Karpas-422 (cell line): ENCODE data around the gene HAAO. TPM values are rescaled to one million over a fixed set of nuclear protein-coding genes. Genes with fewer than 3 reads are reported as not detected.

Source experiments
- DNase-seq: peaks from one replicate; pipeline ENCODE4 v3.0.0-alpha.2; 2015
- H2AFZ ChIP-seq: fragments of 200-600 bp; sonication (generic); 2 replicates; pipeline ENCODE4 v1.6.1; 2014; ENCODE audit warnings: antibody characterized with exemption, low read length, mixed read lengths
- H3K27ac ChIP-seq: fragments of 200-600 bp; sonication (generic); 2 replicates; pipeline ENCODE4 v1.5.1; 2014; ENCODE audit warnings: mild to moderate bottlenecking, low read length, moderate library complexity
- H3K27me3 ChIP-seq: fragments of 200-600 bp; sonication (generic); 2 replicates; pipeline ENCODE4 v1.6.1; 2014; ENCODE audit warnings: low read length, mixed read lengths
- H3K36me3 ChIP-seq: fragments of 200-600 bp; sonication (generic); 2 replicates; pipeline ENCODE4 v1.6.1; 2014; ENCODE audit warnings: low read length, mixed read lengths; ENCODE audit not compliant: insufficient read depth
- H3K4me1 ChIP-seq: fragments of 200-600 bp; sonication (generic); 2 replicates; pipeline ENCODE4 v1.6.1; 2014; ENCODE audit warnings: mild to moderate bottlenecking, low read length, mixed read lengths
- H3K4me2 ChIP-seq: fragments of 200-600 bp; sonication (generic); 2 replicates; pipeline ENCODE4 v1.6.1; 2014; ENCODE audit warnings: low read length, low read depth, mild to moderate bottlenecking; ENCODE audit not compliant: poor library complexity, severe bottlenecking
- H3K4me3 ChIP-seq: fragments of 200-600 bp; sonication (generic); 2 replicates; pipeline ENCODE4 v1.5.1; 2014; ENCODE audit warnings: mild to moderate bottlenecking, antibody characterized with exemption, low read length, mixed read lengths
- H3K79me2 ChIP-seq: fragments of 200-600 bp; sonication (generic); 2 replicates; pipeline ENCODE4 v1.6.1; 2014; ENCODE audit warnings: mild to moderate bottlenecking, low read length, mixed read lengths
- H3K9ac ChIP-seq: fragments of 200-600 bp; sonication (generic); 2 replicates; pipeline ENCODE4 v1.6.0; 2014; ENCODE audit warnings: low read length
- H3K9me2 ChIP-seq: fragments of 200-600 bp; sonication (generic), shearing (Covaris generic); replicated peaks from 2 replicates; pipeline ENCODE4 v1.6.0; 2014; ENCODE audit warnings: mild to moderate bottlenecking, low read length, moderate library complexity; ENCODE audit not compliant: insufficient read depth
- H3K9me3 ChIP-seq: fragments of 300-700, 200-600 bp; sonication (generic); 2 replicates; pipeline ENCODE4 v1.6.1; 2014; ENCODE audit warnings: low read length, mixed read lengths
- H4K20me1 ChIP-seq: fragments of 200-600 bp; sonication (generic); 2 replicates; pipeline ENCODE4 v1.6.1; 2014; ENCODE audit warnings: mild to moderate bottlenecking, antibody characterized with exemption, low read length, low read depth; ENCODE audit not compliant: insufficient read depth
- total RNA-seq: library from RNA; depleted of rRNA; stranded (reverse); fragments of >200 nt; shearing (Covaris generic); gene quantifications from 2 replicates; pipeline ENCODE4 v1.2.3, GENCODE V29; 2014; ENCODE audit warnings: low replicate concordance

The HAAO gene
- total RNA-seq, 1 experiment from 2014 or later: not detected

DNA sequence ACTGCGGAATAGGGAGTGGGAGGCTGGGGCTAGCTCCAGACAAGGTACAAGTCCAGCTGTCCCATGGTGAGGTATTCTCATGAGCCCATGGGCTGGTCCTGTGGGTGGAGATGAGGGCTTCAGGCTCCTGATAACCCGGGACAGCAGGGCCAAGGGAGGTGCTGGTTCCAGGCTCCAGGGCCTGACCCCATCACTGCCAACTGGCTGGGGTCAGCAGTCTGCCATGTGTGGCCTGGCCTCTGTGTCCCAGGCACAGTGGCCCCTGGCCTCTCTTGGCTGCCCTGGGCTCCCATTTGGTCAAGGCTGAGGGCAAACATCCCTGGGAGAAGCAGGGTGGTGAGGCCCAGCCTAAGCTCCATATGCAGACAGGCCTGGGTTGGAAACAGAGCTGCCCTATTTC is 27.5 kb downstream of the HAAO start:
- H3K27me3 ChIP-seq: no peaks in the 10 kb centered on the region
- no peaks in the 10 kb centered on the region for H3K4me1 ChIP-seq
- H3K4me3 ChIP-seq: no peak overlapping the region
- H3K36me3 ChIP-seq: no peaks in the 10 kb centered on the region
- no peaks in the 10 kb centered on the region for H3K79me2 ChIP-seq
- H3K4me2 ChIP-seq: no peak overlapping the region
- H3K9me3 ChIP-seq: no peaks in the 10 kb centered on the region
- no peak overlapping the region for H3K9ac ChIP-seq
- H2AFZ ChIP-seq: no peak overlapping the region
- no peaks in the 10 kb centered on the region for H4K20me1 ChIP-seq
- H3K9me2 ChIP-seq: no peaks in the 10 kb centered on the region
- no peak overlapping the region for H3K27ac ChIP-seq
- no peak for DNase-seq

DNA sequence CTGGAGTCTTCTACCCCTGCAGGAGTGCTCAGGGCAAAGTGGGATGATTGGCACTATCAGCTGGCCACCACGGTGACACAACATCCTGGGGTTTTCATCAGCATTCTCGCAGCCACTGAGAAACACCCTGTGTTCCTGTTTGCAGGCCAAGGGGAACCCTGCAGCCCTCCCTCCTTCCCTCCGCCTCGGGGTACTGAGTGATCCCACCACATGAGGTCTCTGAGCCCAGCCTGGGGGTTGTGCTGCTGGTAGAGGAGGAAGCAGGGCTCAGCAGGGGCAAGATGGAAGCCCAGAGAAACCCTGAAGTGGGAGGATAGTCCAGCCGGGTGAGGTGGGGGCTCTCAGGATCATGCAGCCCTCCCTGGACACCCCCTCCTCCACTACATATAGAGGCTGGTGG is 28.3 kb downstream of the HAAO start, which contains the start of gene OXER1:
Gene OXER1, minus strand, starts transcription at position 40 of the 400 bp plus-strand sequence. CDS start 73 bp downstream, outside the sequence.
- no peak within 1 kb of the TSS for H3K27ac ChIP-seq
- no peaks in the 10 kb centered on the region for H3K4me1 ChIP-seq
- H4K20me1 ChIP-seq: no peaks in the 10 kb centered on the region
- no peaks in the 10 kb centered on the region for H3K27me3 ChIP-seq
- H3K4me3 ChIP-seq: no peak within 1 kb of the TSS
- no peak within 1 kb of the TSS for H3K9ac ChIP-seq
- H3K4me2 ChIP-seq: no peak within 1 kb of the TSS
- H3K9me3 ChIP-seq: no peaks in the 10 kb centered on the region
- no peaks in the 10 kb centered on the region for H3K9me2 ChIP-seq
- no peak for DNase-seq
- H2AFZ ChIP-seq: no peak within 1 kb of the TSS
- H3K36me3 ChIP-seq: peaks cover 4% of the 10 kb centered on the region; the same call in 1 of the 2 replicates
- no peaks in the 10 kb centered on the region for H3K79me2 ChIP-seq

DNA sequence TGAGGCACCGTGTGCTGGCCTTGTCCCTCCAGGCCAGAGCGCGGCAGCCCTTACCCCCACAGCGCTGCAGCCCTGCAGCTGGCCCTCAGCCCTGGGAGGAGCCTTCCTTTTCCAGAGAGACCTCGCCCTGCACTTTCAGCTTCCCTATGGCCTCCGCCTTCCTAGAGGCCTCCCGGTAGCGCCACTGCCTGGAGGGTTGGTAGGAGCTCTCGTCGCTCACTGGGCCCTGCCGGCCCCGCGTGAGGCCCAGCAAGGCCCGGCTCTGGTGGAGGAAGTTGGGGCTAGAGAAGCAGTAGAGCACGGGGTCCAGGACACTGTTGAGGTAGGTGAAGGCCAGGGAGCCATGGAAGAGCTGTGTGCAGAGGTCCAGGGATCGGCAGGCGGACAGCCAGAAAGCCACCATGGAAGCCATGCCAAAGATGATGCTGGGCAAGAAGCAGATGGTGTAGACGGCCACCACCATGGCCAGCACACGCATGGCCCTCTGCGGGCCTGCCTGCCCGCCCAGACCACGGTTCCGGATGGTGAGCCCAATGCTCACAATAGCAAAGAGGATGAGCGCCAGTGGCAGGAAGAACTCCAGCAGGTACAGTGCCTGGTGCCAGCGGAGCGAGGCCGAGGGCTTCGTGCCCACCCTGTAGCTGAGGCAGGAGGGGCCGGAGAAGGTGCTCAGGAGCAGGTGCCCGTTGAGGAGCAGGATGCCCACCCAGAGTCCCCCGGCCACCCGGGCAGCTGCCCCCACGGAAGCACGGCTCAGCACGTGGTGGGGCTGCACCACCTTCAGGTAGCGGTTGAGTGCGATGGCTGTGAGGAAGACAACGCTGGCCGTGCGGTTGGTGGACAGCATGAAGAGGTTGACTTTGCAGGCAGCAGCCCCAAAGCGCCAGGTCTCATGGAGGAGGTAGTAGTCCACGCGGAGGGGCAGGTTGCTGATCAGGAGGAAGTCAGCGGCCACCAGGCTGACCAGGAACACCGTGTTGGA is 29.3 kb downstream of the HAAO start:
- Histone ChIP-seq H2AFZ (no peak overlapping the region), H3K9me3 (no peaks in the 10 kb centered on the region), H3K4me1 (no peaks in the 10 kb centered on the region), H3K27ac (no peak overlapping the region), H3K9me2 (no peaks in the 10 kb centered on the region), H3K4me2 (no peak overlapping the region), H3K27me3 (no peaks in the 10 kb centered on the region), H4K20me1 (no peaks in the 10 kb centered on the region), H3K4me3 (no peak overlapping the region), H3K9ac (no peak overlapping the region), H3K79me2 (no peaks in the 10 kb centered on the region), H3K36me3 (peaks cover 8% of the 10 kb centered on the region; the same call in 1 of the 2 replicates)
- no peak for DNase-seq

DNA sequence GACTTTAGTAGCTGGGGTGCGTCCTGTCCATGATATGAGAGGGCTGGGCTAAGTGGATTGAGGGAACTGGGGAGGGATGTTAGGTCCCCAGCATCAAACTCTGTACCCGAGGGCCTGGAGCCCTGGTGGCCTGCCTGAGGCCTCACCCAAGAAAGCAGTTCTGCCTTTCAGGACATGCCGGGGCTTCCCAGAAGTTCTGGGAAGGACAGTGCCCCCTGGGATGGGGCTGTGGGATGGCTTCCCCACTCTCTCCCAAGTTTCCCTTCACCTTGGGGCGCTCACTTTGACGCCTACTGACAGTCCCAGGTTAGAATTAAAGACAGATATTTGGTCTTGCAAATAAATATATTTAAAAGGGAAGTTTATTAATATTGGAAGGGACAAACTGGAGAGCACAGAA is 30.2 kb downstream of the HAAO start:
- H3K4me1 ChIP-seq: no peaks in the 10 kb centered on the region
- DNase-seq: no peak
- no peak overlapping the region for H3K4me3 ChIP-seq
- no peak overlapping the region for H2AFZ ChIP-seq
- no peaks in the 10 kb centered on the region for H3K27me3 ChIP-seq
- H3K9me3 ChIP-seq: no peaks in the 10 kb centered on the region
- H4K20me1 ChIP-seq: no peaks in the 10 kb centered on the region
- no peak overlapping the region for H3K9ac ChIP-seq
- no peak overlapping the region for H3K4me2 ChIP-seq
- H3K36me3 ChIP-seq: peaks cover 8% of the 10 kb centered on the region; the same call in 1 of the 2 replicates
- H3K27ac ChIP-seq: no peak overlapping the region
- no peaks in the 10 kb centered on the region for H3K9me2 ChIP-seq
- no peaks in the 10 kb centered on the region for H3K79me2 ChIP-seq

DNA sequence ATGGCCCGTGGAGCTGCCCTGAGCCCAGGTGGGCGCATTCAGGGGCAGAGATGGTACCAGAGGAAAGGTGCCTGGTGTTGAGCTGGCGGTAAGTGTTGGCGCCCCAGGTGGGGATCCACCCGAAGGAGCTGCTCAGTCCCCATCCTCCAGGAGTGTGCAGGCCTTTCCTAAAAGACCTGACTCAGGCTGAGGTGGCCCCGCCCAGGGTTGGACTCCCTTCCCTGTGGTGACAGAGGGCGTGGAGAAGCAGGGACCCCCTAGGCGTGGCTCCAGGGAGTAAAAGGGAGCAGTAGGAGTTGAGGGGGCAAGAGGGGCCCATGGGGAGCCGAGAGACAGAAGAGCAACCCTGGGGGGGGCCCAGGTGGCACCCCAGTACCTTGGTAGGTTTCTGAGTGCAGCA is 30.8 kb downstream of the HAAO start:
- no peaks in the 10 kb centered on the region for H4K20me1 ChIP-seq
- H3K9ac ChIP-seq: no peak overlapping the region
- no peaks in the 10 kb centered on the region for H3K9me3 ChIP-seq
- no peaks in the 10 kb centered on the region for H3K9me2 ChIP-seq
- H3K36me3 ChIP-seq: peaks cover 8% of the 10 kb centered on the region; the same call in 1 of the 2 replicates
- H3K4me3 ChIP-seq: no peak overlapping the region
- H3K79me2 ChIP-seq: no peaks in the 10 kb centered on the region
- H3K27me3 ChIP-seq: no peaks in the 10 kb centered on the region
- no peaks in the 10 kb centered on the region for H3K4me1 ChIP-seq
- no peak overlapping the region for H2AFZ ChIP-seq
- no peak overlapping the region for H3K4me2 ChIP-seq
- no peak overlapping the region for H3K27ac ChIP-seq
- no peak for DNase-seq

DNA sequence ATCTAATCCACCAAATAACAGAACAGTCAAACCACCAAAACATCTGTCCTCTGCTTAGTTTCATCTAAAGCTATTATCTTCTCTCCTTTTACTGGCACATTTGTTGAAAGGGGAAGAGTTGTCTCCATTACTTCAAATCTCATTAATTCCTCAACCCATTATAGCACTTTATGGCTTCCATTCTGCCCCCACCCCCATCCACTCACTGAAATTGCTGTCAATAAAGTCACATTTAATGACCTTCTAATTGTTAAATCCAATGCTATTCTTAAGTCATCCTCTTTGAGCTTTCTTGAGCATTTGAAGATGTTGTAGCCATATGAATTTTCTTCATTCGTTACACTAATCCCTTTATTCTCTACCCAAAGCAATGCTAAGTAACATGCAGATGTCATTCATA is 33.6 kb downstream of the HAAO start:
- Histone ChIP-seq H3K36me3 (peaks cover 17% of the 10 kb centered on the region; the same call in 1 of the 2 replicates), H3K4me2 (no peak overlapping the region), H4K20me1 (no peaks in the 10 kb centered on the region), H3K9ac (no peak overlapping the region), H2AFZ (no peak overlapping the region), H3K27ac (no peak overlapping the region), H3K4me1 (no peaks in the 10 kb centered on the region), H3K9me3 (no peaks in the 10 kb centered on the region), H3K9me2 (no peaks in the 10 kb centered on the region), H3K27me3 (no peaks in the 10 kb centered on the region), H3K4me3 (no peak overlapping the region), H3K79me2 (no peaks in the 10 kb centered on the region)
- DNase-seq: no peak

DNA sequence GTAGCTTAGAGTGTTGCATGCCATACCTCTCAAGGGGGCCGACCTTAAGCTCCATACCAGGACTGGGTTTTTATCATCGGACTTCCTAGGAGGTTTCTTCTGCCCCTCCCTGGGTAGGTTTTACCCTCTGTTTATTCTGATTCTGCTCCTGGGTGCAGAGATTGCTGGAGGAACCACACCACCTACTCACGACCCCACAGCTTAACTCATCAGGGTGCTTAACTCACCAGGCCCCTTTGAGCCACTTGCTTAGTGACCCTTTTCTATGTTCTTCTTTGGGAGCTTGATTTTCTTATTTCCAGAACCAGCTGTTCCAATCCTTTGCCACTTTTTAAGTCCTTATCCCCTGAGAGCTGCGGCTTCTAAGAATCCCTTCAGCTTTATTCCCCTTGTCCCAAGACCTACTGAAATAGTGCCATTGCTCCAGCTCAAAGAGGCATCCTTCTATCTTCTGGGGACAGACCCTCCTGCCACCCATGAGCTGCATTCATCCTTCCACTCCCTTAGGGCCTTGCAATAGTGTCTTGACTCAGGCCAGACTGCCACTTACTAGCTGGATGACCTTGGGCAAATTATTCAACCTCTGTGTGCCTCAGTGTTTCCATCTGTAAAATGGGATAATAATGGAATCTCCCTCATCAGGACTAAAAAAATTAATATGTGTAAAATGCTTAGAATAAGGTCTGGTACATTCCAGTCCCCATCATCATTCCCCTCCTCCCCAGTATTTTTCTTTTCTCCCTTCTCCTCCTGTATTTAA is 34.2 kb downstream of the HAAO start:
- Histone ChIP-seq H3K9me3 (no peaks in the 10 kb centered on the region), H2AFZ (no peak overlapping the region), H3K4me3 (no peak overlapping the region), H3K27me3 (no peaks in the 10 kb centered on the region), H3K36me3 (peaks cover 23% of the 10 kb centered on the region; the same call in 1 of the 2 replicates), H3K9ac (no peak overlapping the region), H4K20me1 (no peaks in the 10 kb centered on the region), H3K9me2 (no peaks in the 10 kb centered on the region), H3K27ac (no peak overlapping the region), H3K79me2 (no peaks in the 10 kb centered on the region), H3K4me1 (no peaks in the 10 kb centered on the region), H3K4me2 (no peak overlapping the region)
- DNase-seq: no peak

DNA sequence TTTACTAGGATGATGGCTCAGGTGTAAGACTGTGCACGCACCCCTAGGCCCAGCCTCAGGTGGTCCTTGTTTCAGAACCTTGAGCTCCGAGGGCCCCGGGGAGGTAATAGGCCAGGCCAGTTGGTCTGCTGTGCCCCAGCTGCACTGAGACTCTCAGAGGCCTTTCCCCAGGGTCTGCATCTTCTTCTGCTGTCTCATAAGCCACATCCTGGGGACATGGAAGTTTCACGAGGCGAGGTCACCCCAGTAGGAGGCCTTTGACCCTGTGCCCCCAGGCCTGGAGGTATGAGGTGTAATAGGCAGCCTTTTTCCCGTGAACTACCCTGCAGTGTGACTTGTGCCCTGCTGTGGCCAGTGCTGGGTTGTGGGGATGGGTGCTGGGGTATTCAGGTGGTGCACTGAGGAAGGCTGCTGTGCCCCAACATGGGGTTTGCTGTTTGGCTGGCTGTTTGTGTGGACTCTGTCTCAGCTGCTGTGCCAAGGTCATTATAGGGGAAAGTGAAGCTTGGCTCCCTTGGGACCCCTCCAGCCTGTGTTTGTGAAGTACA is 35.3 kb downstream of the HAAO start:
- H3K79me2 ChIP-seq: no peaks in the 10 kb centered on the region
- H3K4me3 ChIP-seq: no peak overlapping the region
- H4K20me1 ChIP-seq: no peaks in the 10 kb centered on the region
- no peaks in the 10 kb centered on the region for H3K9me2 ChIP-seq
- H3K27me3 ChIP-seq: no peaks in the 10 kb centered on the region
- H2AFZ ChIP-seq: no peak overlapping the region
- no peak overlapping the region for H3K27ac ChIP-seq
- no peak overlapping the region for H3K4me2 ChIP-seq
- peaks cover 27% of the 10 kb centered on the region; the same call in 1 of the 2 replicates for H3K36me3 ChIP-seq
- no peak overlapping the region for H3K9ac ChIP-seq
- DNase-seq: no peak
- peaks cover 10% of the 10 kb centered on the region for H3K4me1 ChIP-seq
- no peaks in the 10 kb centered on the region for H3K9me3 ChIP-seq
